ENCODE measurements around the gene SYMPK. TPM values are rescaled to one million over a fixed set of nuclear protein-coding genes. Genes with fewer than 3 reads are reported as not detected.

The SYMPK gene
- total RNA-seq, 2 experiments from 2014 or later: 104 to 109 TPM

DNA sequence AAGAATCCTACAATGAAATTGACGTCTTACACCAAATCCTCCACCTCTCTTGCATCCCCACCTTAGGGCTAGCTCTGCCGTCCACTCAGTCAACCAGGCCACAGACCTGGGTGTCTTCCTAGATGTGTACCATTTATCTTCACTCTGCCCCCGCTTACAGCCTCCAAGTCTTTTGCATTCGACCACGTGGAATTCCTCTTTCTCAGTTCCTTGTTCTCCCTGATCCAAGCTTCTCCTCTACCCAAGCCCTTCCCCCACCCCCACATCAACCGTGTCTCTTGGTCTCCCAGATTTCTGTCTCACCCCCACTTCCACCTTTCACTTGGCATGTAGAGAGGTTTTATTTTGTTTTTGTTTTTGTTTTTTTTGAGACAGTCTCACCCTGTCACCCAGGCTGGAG is 69.1 kb downstream of the SYMPK start:
- no peak for DNase-seq
- Mint-ChIP-seq H3K4me3 (peak overlapping the region; percentile 22), H3K4me1 (peaks cover 31% of the 10 kb centered on the region), H3K9me3 (no peaks in the 10 kb centered on the region), H3K36me3 (peaks cover 18% of the 10 kb centered on the region), H3K27ac (no peak overlapping the region), H3K27me3 (peaks cover 67% of the 10 kb centered on the region)

DNA sequence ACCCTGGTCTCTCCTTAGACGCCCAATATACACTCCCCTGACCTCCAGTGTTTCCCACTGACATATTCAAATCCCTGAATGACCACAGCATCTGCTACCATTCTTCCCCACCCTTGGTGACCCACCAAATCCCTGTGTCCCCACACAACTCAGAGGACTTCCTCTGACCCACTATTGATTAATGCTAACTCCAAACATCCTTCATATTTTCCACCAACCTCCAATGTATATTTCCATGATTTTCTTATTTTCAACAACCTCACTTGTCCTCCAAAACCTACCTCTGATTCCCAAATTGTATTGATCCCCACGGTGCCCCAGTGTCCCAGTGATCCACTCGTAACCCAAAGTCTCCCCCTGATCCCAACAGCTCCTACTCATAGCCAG is 69.8 kb downstream of the SYMPK start:
- H3K36me3 Mint-ChIP-seq: peaks cover 25% of the 10 kb centered on the region
- DNase-seq: no peak
- H3K4me1 Mint-ChIP-seq: peaks cover 28% of the 10 kb centered on the region
- peak overlapping the region; percentile 72 for H3K4me3 Mint-ChIP-seq
- H3K27me3 Mint-ChIP-seq: peaks cover 65% of the 10 kb centered on the region
- H3K9me3 Mint-ChIP-seq: no peaks in the 10 kb centered on the region
- peak overlapping the region; percentile 82 for H3K27ac Mint-ChIP-seq

- peaks cover 29% of the 10 kb centered on the region for H3K36me3 Mint-ChIP-seq
- H3K4me1 Mint-ChIP-seq: peaks cover 28% of the 10 kb centered on the region
- H3K9me3 Mint-ChIP-seq: no peaks in the 10 kb centered on the region
These were observed 70.3 kb downstream of the SYMPK start, which contains the start of gene DMWD for GRCh38 chr19:45792470-45793177. Gene DMWD (minus strand): TSS chr19:45792845. CDS start chr19:45792756, 89 bp downstream.

GRCh38 chr19:45791744-45792469 is 71.0 kb downstream of the SYMPK start:
- Mint-ChIP-seq H3K36me3 (peaks cover 33% of the 10 kb centered on the region), H3K27ac (peak overlapping the region; percentile 83), H3K4me3 (peak overlapping the region; percentile 88), H3K9me3 (no peaks in the 10 kb centered on the region), H3K27me3 (peaks cover 58% of the 10 kb centered on the region), H3K4me1 (peaks cover 28% of the 10 kb centered on the region)
- DNase-seq: peak; percentile 33

More at GRCh38 chr19:45792470-45793177, 70.3 kb downstream of the SYMPK start, which contains the start of gene DMWD:
- Mint-ChIP-seq H3K27ac (peak within 1 kb of the TSS; percentile 83), H3K27me3 (peaks cover 62% of the 10 kb centered on the region), H3K4me3 (peak within 1 kb of the TSS; percentile 88)
- peak; percentile 100 for DNase-seq

GRCh38 chr19:45790942-45791341 is 72.0 kb downstream of the SYMPK start:
- Mint-ChIP-seq H3K9me3 (no peaks in the 10 kb centered on the region), H3K36me3 (peaks cover 38% of the 10 kb centered on the region), H3K4me1 (peaks cover 28% of the 10 kb centered on the region), H3K4me3 (peak overlapping the region; percentile 88), H3K27me3 (peaks cover 48% of the 10 kb centered on the region), H3K27ac (no peak overlapping the region)
- no peak for DNase-seq

GRCh38 chr19:45789035-45789786 is 73.7 kb downstream of the SYMPK start:
- H3K4me1 Mint-ChIP-seq: peaks cover 28% of the 10 kb centered on the region
- H3K27ac Mint-ChIP-seq: no peak overlapping the region
- peaks cover 38% of the 10 kb centered on the region for H3K36me3 Mint-ChIP-seq
- peaks cover 32% of the 10 kb centered on the region for H3K27me3 Mint-ChIP-seq
- no peak for DNase-seq
- H3K4me3 Mint-ChIP-seq: no peak overlapping the region
- no peaks in the 10 kb centered on the region for H3K9me3 Mint-ChIP-seq

- Mint-ChIP-seq H3K9me3 (no peaks in the 10 kb centered on the region), H3K4me1 (peaks cover 9% of the 10 kb centered on the region), H3K36me3 (peaks cover 35% of the 10 kb centered on the region), H3K4me3 (no peak overlapping the region), H3K27ac (no peak overlapping the region), H3K27me3 (peaks cover 22% of the 10 kb centered on the region)
- DNase-seq: no peak
These were observed 76.4 kb downstream of the SYMPK start for GRCh38 chr19:45786533-45786894.

GRCh38 chr19:45785781-45786532 is 77.0 kb downstream of the SYMPK start:
- no peak for DNase-seq
- H3K27ac Mint-ChIP-seq: no peak overlapping the region
- H3K27me3 Mint-ChIP-seq: peaks cover 26% of the 10 kb centered on the region
- H3K9me3 Mint-ChIP-seq: no peaks in the 10 kb centered on the region
- H3K36me3 Mint-ChIP-seq: peaks cover 35% of the 10 kb centered on the region
- peaks cover 4% of the 10 kb centered on the region for H3K4me1 Mint-ChIP-seq
- H3K4me3 Mint-ChIP-seq: no peak overlapping the region

GRCh38 chr19:45785097-45785496 is 77.8 kb downstream of the SYMPK start:
- no peak for DNase-seq
- Mint-ChIP-seq H3K4me3 (no peak overlapping the region), H3K4me1 (no peaks in the 10 kb centered on the region), H3K9me3 (no peaks in the 10 kb centered on the region), H3K27ac (no peak overlapping the region), H3K36me3 (peaks cover 31% of the 10 kb centered on the region), H3K27me3 (peaks cover 34% of the 10 kb centered on the region)

DNA sequence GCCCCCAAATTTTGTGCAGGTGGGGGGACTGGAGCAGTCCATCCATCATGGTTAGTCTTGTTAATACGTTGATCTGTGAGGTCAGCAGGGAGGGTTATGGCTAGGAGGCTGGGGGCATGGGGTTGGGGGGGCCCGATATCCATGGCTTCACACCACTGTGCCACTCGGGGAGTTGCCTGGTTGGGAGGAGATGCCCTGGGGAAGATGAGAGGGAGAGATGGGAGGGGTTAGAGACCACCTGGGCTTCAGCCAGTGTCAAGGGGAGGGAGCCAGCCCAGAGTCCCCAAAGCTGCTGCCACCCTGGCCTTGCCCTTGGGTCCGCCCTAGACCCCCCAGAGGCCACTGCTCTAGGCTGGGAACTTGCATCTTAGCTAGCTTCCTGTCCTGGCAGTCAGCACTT is 78.9 kb downstream of the SYMPK start:
- Mint-ChIP-seq H3K27me3 (peaks cover 36% of the 10 kb centered on the region), H3K9me3 (no peaks in the 10 kb centered on the region), H3K36me3 (peaks cover 23% of the 10 kb centered on the region), H3K4me3 (no peak overlapping the region), H3K27ac (no peak overlapping the region), H3K4me1 (peaks cover 8% of the 10 kb centered on the region)
- no peak for DNase-seq

GRCh38 chr19:45782820-45783785 is 79.8 kb downstream of the SYMPK start:
- H3K9me3 Mint-ChIP-seq: no peaks in the 10 kb centered on the region
- H3K4me3 Mint-ChIP-seq: no peak overlapping the region
- H3K4me1 Mint-ChIP-seq: peaks cover 16% of the 10 kb centered on the region
- peaks cover 23% of the 10 kb centered on the region for H3K36me3 Mint-ChIP-seq
- H3K27ac Mint-ChIP-seq: no peak overlapping the region
- DNase-seq: no peak
- H3K27me3 Mint-ChIP-seq: peaks cover 37% of the 10 kb centered on the region

DNA sequence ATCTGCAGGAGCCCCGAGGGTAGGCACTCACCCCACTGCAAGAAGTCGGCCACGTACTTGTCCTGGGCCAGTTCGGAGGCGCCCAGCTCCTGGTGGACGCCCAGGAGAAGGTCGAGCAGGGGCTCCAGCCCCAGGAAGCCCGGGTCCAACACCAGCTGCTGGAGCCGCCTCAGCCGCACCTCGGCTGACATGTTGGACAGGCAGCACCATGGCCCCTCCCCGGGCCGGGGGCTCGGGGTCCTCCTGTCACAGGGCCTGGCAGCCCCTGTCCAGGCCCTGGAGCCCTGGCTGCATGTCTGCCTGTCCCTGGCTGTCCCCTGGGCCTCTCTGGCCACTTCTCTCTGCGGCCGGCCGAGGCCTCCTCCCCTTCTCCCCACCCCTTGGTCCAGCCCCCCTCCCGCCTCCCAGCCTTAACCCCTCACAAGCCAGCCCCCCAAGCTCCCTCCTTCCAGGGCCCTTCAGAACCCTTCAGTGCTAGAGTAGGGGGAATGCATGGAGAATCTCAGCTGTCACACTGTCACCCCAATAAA is 80.7 kb downstream of the SYMPK start, which contains the start of gene DMPK:
Gene DMPK, minus strand, starts transcription at position 329 of the 530 bp plus-strand sequence. Its CDS starts 138 bp downstream, at position 191.
- H3K4me3 Mint-ChIP-seq: no peak within 1 kb of the TSS
- H3K36me3 Mint-ChIP-seq: peaks cover 22% of the 10 kb centered on the region
- peaks cover 16% of the 10 kb centered on the region for H3K4me1 Mint-ChIP-seq
- DNase-seq: no peak
- H3K27ac Mint-ChIP-seq: no peak within 1 kb of the TSS
- peaks cover 35% of the 10 kb centered on the region for H3K27me3 Mint-ChIP-seq
- no peaks in the 10 kb centered on the region for H3K9me3 Mint-ChIP-seq

All from activated naive CD8-positive, alpha-beta T cell treated with anti-CD3 and anti-CD28 coated beads for 36 hours (primary cell).